ENCODE data around the gene SAXO2.

DNA sequence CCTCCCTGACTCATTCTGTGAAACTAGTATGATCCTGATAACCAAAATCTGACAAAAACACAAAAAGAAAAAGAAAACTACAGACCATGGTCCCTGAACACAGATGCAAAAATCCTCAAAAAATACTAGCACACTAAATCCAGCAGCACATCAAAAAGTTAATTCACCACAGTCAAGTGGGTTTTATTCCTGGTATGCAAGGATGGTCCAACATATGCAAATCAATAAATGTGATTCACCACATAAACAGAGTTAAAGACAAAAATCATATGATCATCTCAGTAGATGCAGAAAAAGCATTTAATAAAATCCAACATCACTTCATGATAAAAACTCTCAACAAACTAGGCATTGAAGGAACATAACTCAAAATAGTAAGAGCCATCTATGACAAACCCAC, 12.8 kb downstream of the SAXO2 start:
- TF ChIP-seq, protein P1, sequence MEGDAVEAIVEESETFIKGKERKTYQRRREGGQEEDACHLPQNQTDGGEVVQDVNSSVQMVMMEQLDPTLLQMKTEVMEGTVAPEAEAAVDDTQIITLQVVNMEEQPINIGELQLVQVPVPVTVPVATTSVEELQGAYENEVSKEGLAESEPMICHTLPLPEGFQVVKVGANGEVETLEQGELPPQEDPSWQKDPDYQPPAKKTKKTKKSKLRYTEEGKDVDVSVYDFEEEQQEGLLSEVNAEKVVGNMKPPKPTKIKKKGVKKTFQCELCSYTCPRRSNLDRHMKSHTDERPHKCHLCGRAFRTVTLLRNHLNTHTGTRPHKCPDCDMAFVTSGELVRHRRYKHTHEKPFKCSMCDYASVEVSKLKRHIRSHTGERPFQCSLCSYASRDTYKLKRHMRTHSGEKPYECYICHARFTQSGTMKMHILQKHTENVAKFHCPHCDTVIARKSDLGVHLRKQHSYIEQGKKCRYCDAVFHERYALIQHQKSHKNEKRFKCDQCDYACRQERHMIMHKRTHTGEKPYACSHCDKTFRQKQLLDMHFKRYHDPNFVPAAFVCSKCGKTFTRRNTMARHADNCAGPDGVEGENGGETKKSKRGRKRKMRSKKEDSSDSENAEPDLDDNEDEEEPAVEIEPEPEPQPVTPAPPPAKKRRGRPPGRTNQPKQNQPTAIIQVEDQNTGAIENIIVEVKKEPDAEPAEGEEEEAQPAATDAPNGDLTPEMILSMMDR (IDR thresholded peaks at IDR 0.05) = no peak
- TF ChIP-seq POLR2A (IDR thresholded peaks at IDR 0.05) = no peak
